Measurements from ENCODE around the gene OR52B6. TPM values are rescaled to one million over a fixed set of nuclear protein-coding genes. Genes with fewer than 3 reads are reported as not detected.

OR52B6 gene
- total RNA-seq, 1 experiment from 2014 or later: not detected

DNA sequence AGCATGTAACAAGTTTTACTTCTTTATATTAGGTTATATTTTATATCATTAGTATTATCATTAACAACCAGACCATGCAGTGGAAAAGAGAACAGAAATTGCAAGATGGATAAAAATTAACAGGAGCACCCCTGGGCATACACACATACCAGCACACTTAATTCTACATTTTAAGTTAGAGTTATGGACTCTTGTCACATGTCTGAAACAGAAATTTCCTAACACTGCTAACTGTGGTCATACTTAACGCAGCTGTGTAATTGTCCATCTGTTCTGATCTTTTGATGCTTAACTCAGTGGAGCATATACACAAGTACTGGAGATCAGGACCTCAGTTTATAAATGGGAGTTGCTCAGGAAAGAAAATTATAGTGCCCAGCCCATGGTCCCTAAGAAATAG lies 32.7 kb upstream of the OR52B6 start:
- no peaks in the 10 kb centered on the region for H4K20me1 ChIP-seq (ENCODE audit: insufficient read depth)
- H3K9me3 ChIP-seq (ENCODE audit: insufficient read depth, low read depth): no peaks in the 10 kb centered on the region
- DNase-seq: no peak
- H3K36me3 ChIP-seq (ENCODE audit: low read depth): no peaks in the 10 kb centered on the region
- intact Hi-C loops (cut with micrococcal nuclease; ENCODE audit: unreplicated experiment): no loop called here
- no peaks in the 10 kb centered on the region for H3K79me2 ChIP-seq (ENCODE audit: low read depth)
- no TSS peak for BruUV-seq (replicated peaks)
- H3K27ac ChIP-seq: no peak overlapping the region
- no peaks in the 10 kb centered on the region for H3K9me2 ChIP-seq (ENCODE audit: insufficient read depth)
- TF ChIP-seq, protein P1, sequence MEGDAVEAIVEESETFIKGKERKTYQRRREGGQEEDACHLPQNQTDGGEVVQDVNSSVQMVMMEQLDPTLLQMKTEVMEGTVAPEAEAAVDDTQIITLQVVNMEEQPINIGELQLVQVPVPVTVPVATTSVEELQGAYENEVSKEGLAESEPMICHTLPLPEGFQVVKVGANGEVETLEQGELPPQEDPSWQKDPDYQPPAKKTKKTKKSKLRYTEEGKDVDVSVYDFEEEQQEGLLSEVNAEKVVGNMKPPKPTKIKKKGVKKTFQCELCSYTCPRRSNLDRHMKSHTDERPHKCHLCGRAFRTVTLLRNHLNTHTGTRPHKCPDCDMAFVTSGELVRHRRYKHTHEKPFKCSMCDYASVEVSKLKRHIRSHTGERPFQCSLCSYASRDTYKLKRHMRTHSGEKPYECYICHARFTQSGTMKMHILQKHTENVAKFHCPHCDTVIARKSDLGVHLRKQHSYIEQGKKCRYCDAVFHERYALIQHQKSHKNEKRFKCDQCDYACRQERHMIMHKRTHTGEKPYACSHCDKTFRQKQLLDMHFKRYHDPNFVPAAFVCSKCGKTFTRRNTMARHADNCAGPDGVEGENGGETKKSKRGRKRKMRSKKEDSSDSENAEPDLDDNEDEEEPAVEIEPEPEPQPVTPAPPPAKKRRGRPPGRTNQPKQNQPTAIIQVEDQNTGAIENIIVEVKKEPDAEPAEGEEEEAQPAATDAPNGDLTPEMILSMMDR (conservative IDR thresholded peaks at IDR 0.05): no peak
- TF ChIP-seq EZH2 (IDR thresholded peaks at IDR 0.05; ENCODE audit: low read depth): no peak
- H3F3A ChIP-seq (ENCODE audit: insufficient read depth, low read depth): no peaks in the 10 kb centered on the region
- H2AFZ ChIP-seq: no peak overlapping the region
- no peak overlapping the region for H3K4me2 ChIP-seq
- H3K4me3 ChIP-seq: no peak overlapping the region
- H3K27me3 ChIP-seq (ENCODE audit: insufficient read depth, low read depth): no peaks in the 10 kb centered on the region
- ChIA-PET CTCF (no interaction called here), POLR2A (ENCODE audit: unreplicated experiment) (no interaction called here)
- peaks cover 13% of the 10 kb centered on the region; the same call in 1 of the 2 replicates for H3K4me1 ChIP-seq (replicated peaks; ENCODE audit: insufficient read depth)

GRCh38 chr11:5548440-5548839 lies 32.2 kb upstream of the OR52B6 start, which contains the start of gene OR52H1:
Gene OR52H1 (minus strand): TSS chr11:5548540. CDS start chr11:5545505, 3,035 bp downstream.
- intact Hi-C loops (cut with micrococcal nuclease; ENCODE audit: unreplicated experiment): no loop called here
- DNase-seq: no peak
- Histone ChIP-seq H3K79me2 (ENCODE audit: low read depth) (no peaks in the 10 kb centered on the region), H3F3A (ENCODE audit: insufficient read depth, low read depth) (no peaks in the 10 kb centered on the region), H3K4me2 (no peak within 1 kb of the TSS), H3K4me3 (no peak within 1 kb of the TSS), H3K27ac (no peak within 1 kb of the TSS), H3K27me3 (ENCODE audit: insufficient read depth, low read depth) (no peaks in the 10 kb centered on the region), H3K4me1 (replicated peaks; ENCODE audit: insufficient read depth) (peaks cover 13% of the 10 kb centered on the region; the same call in 1 of the 2 replicates), H2AFZ (no peak within 1 kb of the TSS), H3K9me2 (ENCODE audit: insufficient read depth) (no peaks in the 10 kb centered on the region), H4K20me1 (ENCODE audit: insufficient read depth) (no peaks in the 10 kb centered on the region), H3K9me3 (ENCODE audit: insufficient read depth, low read depth) (no peaks in the 10 kb centered on the region), H3K36me3 (ENCODE audit: low read depth) (no peaks in the 10 kb centered on the region)
- BruUV-seq (replicated peaks): no TSS peak
- TF ChIP-seq, protein P1 (conservative IDR thresholded peaks at IDR 0.05): no peak
- TF ChIP-seq EZH2 (IDR thresholded peaks at IDR 0.05; ENCODE audit: low read depth): no peak
- CTCF ChIA-PET: no interaction called here
- POLR2A ChIA-PET (ENCODE audit: unreplicated experiment): no interaction called here

DNA sequence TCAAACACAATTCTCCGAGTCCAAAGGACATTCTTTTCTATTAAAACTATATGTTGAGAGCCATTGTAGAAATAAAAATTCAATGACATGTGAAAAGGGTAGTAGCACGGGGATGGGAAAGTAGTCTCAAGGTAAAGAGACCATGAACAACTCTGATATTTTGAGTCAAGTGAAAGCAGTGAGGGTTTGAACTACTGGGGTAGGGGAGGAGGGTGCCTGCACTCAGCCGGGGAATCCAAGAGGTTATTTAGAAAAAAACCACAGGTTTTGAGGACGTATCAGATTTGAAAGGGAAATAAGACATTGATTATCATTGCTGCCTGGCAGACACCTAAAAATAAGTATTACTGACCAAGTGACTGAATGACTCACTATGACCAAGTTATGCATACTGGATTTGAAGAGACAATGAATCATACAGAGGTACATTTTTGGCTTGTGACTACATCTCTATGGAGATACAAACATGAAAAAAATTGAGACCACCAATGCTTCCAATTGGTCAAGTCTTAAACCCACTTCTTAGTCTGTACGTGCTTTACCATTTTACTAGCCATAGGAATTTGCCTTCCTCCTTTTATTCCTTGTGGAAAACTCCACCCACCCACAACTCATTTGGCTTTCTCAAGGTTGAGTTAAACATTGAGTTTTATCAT lies 30.1 kb upstream of the OR52B6 start:
- no peaks in the 10 kb centered on the region for H3K79me2 ChIP-seq (ENCODE audit: low read depth)
- no peak overlapping the region for H3K27ac ChIP-seq
- H3K9me3 ChIP-seq (ENCODE audit: insufficient read depth, low read depth): no peaks in the 10 kb centered on the region
- BruUV-seq (replicated peaks): no TSS peak
- H4K20me1 ChIP-seq (ENCODE audit: insufficient read depth): no peaks in the 10 kb centered on the region
- H3F3A ChIP-seq (ENCODE audit: insufficient read depth, low read depth): no peaks in the 10 kb centered on the region
- POLR2A ChIA-PET (ENCODE audit: unreplicated experiment): no interaction called here
- DNase-seq: peak in 1 of 2 experiments; percentile 71
- intact Hi-C loops (cut with micrococcal nuclease; ENCODE audit: unreplicated experiment): no loop called here
- CTCF ChIA-PET: no interaction called here
- no peak overlapping the region for H2AFZ ChIP-seq
- no peaks in the 10 kb centered on the region for H3K36me3 ChIP-seq (ENCODE audit: low read depth)
- H3K27me3 ChIP-seq (ENCODE audit: insufficient read depth, low read depth): no peaks in the 10 kb centered on the region
- H3K4me3 ChIP-seq: no peak overlapping the region
- no peaks in the 10 kb centered on the region for H3K9me2 ChIP-seq (ENCODE audit: insufficient read depth)
- TF ChIP-seq, protein P1 (conservative IDR thresholded peaks at IDR 0.05): no peak
- TF ChIP-seq EZH2 (IDR thresholded peaks at IDR 0.05; ENCODE audit: low read depth): no peak
- peaks cover 13% of the 10 kb centered on the region; the same call in 1 of the 2 replicates for H3K4me1 ChIP-seq (replicated peaks; ENCODE audit: insufficient read depth)
- H3K4me2 ChIP-seq: peak overlapping the region; percentile 32; the same call in 1 of the 2 replicates

Data from PC-9 (cell line).